GM12892 (cell line): ENCODE measurements around the gene TAF1C.

Experiments used
- POLR2A ChIP-seq: IDR thresholded peaks from 2 replicates; pipeline ENCODE4 v1.6.1; 2011; ENCODE audit warnings: low read depth, low read length, control low read depth
- POLR2AphosphoS5 ChIP-seq: IDR thresholded peaks from 2 replicates; pipeline ENCODE4 v1.6.1; 2011; ENCODE audit warnings: low read depth, low read length, control low read depth

DNA sequence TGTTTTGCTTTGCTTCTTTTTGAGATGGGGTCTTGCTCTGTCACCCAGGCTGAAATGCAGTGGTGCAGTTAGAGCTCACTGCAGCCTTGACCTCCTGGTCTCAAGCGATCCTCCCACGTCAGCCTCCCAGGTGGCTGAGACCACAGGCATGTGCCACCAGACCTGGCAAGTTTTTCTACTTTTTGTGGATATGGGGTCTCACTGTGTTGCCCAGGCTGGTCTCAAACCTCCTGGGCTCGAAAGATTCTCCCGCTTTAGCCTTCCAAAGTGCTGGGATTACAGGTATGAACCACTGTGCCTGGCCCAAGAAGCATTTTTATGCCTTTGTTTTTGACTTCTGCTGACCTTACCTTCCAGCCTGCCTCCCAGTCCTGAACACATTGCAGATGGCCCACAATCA lies 31.6 kb downstream of the TAF1C start:
- TF ChIP-seq POLR2AphosphoS5 (no peak), POLR2A (no peak)
